Embryonic facial prominence (tissue), 1 donor: ENCODE results near the gene METTL23.

Source experiments
- DNase-seq: peaks from one replicate; pipeline ENCODE4 v3.0.0-alpha.2; 2016; ENCODE audit errors: extremely low spot score

The METTL23 gene

DNA sequence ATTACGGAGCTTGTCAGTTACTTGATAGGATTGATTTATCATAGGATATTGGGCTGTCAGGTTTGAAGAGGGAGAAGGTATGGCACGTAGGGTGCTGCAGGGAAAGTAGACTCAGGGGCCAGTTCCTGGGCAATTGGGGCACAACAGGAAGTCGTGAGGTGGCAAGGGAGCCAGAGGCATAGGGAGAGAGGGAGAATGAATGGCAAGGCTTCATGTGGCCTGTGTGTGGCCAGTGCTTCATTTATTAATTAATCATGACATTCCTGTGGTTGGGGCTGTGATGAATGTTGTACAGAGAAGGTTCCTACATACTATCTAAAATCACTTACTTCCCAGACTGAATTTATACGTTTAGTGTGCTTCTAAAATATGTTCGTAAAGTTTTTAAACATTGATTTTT lies 30.6 kb downstream of the METTL23 start:
- no peak for DNase-seq

DNA sequence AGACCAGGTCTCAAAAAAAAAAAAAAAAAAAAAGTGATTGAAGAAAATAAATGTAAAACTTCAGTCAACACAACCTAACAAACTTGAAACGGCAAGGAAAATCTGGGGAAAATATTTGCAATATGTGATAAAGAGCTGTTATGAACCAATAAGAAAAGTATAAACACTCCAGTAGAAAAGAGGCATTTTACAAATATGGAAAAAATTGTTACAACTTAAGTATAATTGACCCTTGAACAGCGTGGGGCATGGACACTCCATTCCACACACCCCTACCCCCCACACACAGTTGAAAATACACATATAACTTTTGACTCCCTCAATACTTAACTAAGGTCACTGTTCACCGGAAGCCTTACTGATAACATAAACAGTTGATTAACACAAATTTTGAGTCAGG lies 31.9 kb downstream of the METTL23 start:
- DNase-seq = no peak

DNA sequence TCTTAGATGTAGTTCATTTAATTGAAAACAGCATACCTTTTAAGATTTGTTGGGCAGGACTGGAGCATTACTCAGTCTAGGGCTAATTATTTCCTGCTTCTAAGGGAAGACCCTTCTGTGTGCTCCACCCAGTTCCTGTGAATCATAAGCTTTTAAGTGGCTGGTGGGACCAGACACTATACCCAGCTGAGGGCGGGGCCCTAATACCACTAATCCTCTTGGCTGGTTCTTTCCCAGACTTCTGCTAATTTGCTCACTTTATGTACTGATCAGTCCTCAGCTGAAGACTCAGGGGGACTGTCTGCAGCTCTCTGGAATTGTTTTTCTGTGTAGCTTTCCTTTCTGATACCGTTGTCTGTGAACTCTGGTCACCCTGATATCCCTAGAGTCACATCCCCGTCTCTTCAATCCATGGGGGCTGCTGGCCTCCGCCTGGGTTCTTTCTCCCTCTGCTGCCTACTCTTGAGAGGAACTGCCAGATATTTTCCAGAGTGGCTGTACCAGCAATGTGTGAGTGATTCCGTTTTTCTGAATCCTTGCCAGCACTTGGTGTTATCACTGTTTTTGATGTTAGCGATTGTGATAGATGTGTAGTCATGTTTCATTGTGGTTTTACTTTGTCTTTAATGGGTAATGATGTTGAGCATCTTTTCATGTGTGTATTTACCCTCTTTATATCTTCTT lies 46.3 kb downstream of the METTL23 start:
- DNase-seq = no peak

DNA sequence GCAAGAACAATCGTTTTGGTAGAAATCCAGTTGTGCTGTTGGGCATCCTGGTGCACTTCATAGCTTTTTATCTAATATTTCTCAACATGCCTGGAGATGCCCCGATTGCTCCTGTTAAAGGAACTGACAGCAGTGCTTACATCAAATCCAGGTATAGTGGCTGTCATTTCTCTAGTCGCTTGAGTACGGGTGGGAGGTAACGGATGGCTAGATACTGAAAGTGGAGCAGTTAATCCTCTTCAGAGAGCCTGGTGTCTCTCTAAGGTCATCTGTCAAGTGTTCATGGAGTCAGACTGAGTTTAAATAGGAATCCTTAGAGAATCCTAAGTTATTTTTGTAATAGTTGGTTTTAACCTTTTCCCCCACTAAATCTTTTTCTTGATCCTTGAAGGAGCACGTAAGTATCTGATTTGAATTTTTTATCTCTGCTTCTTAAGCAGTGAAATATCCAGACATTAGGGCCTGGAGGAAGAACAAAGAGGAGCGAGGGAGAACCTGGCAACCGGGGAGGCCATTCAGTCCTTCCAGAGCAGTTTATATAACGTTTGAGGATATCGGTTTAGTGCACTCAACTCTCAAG lies 48.5 kb downstream of the METTL23 start:
- DNase-seq = no peak

DNA sequence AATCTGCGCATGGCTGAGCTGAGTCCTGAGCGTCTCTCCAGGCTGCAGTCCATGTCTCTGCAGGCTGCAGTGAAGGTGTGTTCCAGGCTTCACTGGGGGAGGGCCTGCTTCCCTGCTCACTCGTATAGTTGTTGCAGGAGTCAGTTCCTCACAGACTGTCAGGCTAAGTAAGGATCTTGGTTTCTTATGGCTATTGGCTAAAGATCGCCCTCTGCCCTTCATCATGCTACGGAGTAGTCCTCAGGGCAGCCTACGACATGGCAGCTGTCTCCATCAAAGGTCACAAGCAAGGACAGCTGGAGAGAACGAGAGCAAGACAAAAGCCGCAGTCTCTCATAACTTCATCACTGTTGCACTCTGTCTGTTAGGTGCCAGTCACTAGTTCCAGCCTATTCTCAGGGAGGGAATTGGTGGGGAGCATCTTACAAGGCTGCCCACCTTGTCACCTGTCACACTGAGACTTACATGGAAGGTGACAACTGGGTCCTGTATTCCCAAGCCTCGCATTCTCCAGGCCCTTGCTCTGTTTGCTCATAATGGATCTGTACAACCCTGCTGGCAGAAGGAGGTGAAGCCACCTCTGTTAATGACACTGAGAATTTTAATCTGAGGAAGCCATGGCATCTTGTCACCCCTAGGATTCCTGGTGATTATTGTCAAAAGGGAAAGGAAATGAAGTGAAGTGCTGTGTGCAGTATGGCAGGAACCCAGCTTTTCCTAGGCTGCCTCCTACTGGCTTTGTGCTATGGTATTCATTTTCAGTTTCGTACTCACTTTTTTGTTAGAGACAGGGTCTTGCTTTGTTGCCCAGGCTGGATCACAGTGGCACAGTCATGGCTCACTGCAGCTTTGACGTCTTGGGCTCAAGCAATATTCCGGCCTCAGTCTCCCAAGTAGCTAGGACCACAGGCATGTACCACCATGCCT lies 54.7 kb downstream of the METTL23 start:
- DNase-seq = no peak

DNA sequence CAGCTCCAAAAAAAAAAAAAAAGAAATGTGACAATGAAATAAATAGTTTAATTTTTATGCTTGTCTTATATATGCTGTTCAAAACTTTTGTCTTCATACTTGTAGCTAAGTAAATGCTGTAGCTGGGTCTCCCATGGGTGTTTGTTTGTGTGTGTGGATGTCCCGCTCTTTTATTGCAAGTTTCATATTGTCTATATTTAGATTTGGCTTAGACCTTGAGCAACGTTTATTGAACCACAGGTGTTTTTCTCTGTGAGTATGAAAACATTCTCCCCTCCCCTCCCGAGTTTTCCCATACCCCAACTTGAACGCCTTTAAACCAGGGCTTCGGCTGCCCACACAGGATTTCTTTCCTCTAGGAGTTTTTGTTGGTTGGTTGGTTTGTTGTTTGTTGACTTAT lies 56.5 kb downstream of the METTL23 start:
- DNase-seq = no peak
